ENCODE measurements around the gene ANKRD44.

Gene ANKRD44

GRCh38 chr2:197107291-197108269 is 203.0 kb downstream of the ANKRD44 start:
- DNase-seq, result peak; percentile 66

- DNase-seq, result no peak
Measured at GRCh38 chr2:197103363-197103762, 207.2 kb downstream of the ANKRD44 start.

GRCh38 chr2:197102231-197102630 is 208.3 kb downstream of the ANKRD44 start:
- DNase-seq, result no peak

- DNase-seq, result no peak
Measured at GRCh38 chr2:197101519-197101918, 209.1 kb downstream of the ANKRD44 start.

- peak; percentile 37 for DNase-seq
Measured at GRCh38 chr2:197097578-197098366, 212.8 kb downstream of the ANKRD44 start.

GRCh38 chr2:197096649-197097048 is 213.9 kb downstream of the ANKRD44 start:
- DNase-seq, result no peak

- DNase-seq, result peak; percentile 78
Measured at GRCh38 chr2:197092431-197092830, 218.1 kb downstream of the ANKRD44 start.

GRCh38 chr2:197090742-197091367 is 219.7 kb downstream of the ANKRD44 start:
- DNase-seq, result no peak

GRCh38 chr2:197089655-197090054 is 220.9 kb downstream of the ANKRD44 start:
- no peak for DNase-seq

- DNase-seq, result no peak
Measured at GRCh38 chr2:197088694-197089093, 221.9 kb downstream of the ANKRD44 start.

GRCh38 chr2:197086500-197086899 is 224.1 kb downstream of the ANKRD44 start:
- DNase-seq, result no peak

GRCh38 chr2:197085665-197086064 is 224.9 kb downstream of the ANKRD44 start:
- no peak for DNase-seq

- DNase-seq, result no peak
Measured at GRCh38 chr2:197081294-197081693, 229.3 kb downstream of the ANKRD44 start.

GRCh38 chr2:197080578-197081216 is 229.9 kb downstream of the ANKRD44 start:
- no peak for DNase-seq

- peak; percentile 57 for DNase-seq
Measured at GRCh38 chr2:197079832-197080555, 230.6 kb downstream of the ANKRD44 start.

GRCh38 chr2:197079414-197079813 is 231.2 kb downstream of the ANKRD44 start:
- DNase-seq, result peak; percentile 52

- DNase-seq, result peak; percentile 39
Measured at GRCh38 chr2:197078535-197078934, 232.0 kb downstream of the ANKRD44 start.

GRCh38 chr2:197077336-197077735 is 233.2 kb downstream of the ANKRD44 start:
- peak; percentile 39 for DNase-seq

- no peak for DNase-seq
Measured at GRCh38 chr2:197076652-197077051, 233.9 kb downstream of the ANKRD44 start.

GRCh38 chr2:197075754-197076337 is 234.7 kb downstream of the ANKRD44 start:
- DNase-seq, result no peak

GRCh38 chr2:197075281-197075680 is 235.3 kb downstream of the ANKRD44 start:
- no peak for DNase-seq

All from fibroblast of skin of back (primary cell).